ENCODE data around the gene SYT11.
"Not testable (repeated sequence)": the region's sequence is repeated elsewhere in the genome, so short reads cannot be mapped to it uniquely, and the experiment has no call there.

The SYT11 gene

DNA sequence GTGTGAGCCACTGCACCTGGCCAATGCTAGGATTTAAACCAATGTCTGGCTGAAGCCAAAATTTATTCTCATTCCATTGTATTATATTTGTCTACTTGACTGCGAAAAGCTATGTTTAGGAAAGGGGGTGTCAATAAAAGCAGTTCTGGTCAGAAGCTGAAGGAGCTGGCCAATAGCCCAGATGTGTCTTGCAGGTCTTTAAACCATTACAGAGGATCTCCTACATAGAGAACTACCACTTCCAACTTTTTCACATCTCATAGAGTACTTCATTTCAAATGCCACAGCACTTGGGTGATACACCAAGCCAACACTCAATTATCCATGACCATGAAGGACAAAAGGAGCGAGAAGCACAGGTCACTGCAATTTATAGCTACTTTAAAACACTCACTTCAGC is 2.5 kb downstream of the SYT11 start:
- no peak for DNase-seq

DNA sequence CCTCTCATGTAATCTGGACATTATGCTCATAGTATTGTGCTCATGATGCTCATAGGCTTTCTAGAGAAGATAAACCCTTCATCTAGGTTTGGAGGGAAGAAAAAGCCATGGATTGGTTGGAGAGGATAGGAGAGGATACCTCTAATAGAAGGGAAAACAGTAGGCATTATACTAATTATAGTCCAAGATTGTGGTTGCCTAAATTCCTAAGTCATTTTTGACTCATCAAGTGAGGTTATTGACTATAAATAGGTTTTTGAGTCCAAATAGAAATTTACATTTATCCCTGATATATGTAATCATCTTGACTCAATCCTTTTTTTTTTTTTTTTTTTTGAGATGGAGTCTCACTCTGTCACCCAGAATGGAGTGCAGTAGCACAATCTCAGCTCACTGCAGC is 5.0 kb downstream of the SYT11 start:
- DNase-seq: no peak

DNA sequence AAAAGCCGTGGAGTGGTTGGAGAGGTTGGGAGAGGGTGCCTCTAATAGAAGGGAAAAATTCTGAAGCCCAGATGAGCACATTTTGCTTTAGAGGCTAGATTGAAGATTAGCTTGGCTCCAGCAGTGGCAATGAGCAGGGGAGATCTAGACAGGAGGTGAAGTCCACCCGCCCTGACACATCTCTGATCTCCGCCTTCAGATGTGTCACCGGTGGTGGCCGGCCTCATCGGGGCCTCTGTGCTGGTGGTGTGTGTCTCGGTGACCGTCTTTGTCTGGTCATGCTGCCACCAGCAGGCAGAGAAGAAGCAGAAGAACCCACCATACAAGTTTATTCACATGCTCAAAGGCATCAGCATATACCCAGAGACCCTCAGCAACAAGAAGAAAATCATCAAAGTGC is 8.4 kb downstream of the SYT11 start:
- no peak for DNase-seq

DNA sequence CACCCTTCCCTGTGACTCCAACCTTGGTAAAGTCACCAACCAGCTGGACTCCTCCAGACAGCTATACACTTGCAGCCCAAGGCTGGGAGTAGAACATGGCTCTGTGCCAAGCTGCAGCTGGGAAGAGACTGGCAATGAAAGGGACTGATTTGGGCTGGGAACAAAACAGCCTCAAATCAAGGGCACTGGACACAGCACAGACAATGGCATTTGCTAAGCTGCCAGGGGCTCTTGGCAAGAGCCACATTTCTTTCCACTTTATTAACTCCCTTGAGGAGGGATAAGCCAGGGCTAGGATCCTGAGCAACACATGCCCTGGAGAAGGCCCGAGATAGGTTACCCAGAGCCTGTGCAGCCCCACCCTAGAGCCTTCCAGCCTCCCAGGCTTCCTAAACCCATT is 12.0 kb downstream of the SYT11 start:
- no peak for DNase-seq

DNA sequence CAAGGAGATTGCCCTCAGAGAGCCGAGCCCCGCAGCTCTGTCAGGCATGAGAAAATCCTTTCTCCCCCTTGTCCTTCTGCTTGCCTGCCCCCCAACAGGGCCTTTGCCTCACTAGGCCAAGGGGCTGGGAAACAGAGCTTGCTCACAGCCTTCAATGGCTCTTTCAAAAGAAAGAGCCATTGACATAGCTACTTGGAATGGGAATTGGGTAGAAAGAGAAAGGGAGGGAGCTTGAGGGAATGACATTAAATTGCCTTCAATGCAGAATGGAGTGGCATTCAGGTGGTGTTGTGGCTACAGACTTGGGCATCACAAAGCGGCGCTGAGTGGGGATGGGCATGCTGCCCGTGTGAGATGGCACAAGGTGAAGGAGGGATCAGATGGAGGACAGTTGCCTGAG is 13.2 kb downstream of the SYT11 start:
- DNase-seq: no peak

GRCh38 chr1:155873860-155874259 is 14.5 kb downstream of the SYT11 start:
- no peak for DNase-seq

- DNase-seq: no peak
These were observed 18.6 kb downstream of the SYT11 start for GRCh38 chr1:155877945-155878344.

DNA sequence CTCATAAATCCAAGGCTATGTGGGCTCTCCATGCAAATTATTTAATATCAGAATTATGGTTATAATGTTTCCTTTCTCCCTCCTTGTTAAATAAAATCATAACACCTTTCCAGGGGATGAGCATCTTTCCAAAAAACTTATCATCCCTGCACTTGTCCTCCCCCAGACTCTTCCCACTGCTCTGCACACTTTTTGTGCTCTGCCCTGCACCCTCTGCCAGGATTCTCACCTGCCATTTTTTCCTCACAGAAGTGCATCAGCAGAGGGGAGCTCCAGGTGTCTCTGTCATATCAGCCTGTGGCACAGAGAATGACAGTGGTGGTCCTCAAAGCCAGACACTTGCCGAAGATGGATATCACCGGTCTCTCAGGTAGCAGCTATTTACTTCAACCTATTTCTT is 20.9 kb downstream of the SYT11 start:
- no peak for DNase-seq

DNA sequence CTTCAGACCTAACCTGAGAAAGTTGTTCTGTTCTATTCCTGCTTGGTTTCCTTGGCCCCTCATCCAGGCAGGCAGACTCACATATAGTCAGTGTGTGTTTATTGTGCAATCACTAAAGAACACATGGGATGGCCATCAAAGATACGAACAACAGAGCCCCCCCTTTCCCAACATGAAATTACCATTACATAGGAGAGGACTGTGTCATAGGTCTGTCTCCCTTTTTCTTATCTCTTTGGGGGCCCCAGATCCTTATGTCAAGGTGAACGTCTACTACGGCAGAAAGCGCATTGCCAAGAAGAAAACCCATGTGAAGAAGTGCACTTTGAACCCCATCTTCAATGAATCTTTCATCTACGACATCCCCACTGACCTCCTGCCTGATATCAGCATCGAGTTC is 21.6 kb downstream of the SYT11 start:
- DNase-seq: no peak

DNA sequence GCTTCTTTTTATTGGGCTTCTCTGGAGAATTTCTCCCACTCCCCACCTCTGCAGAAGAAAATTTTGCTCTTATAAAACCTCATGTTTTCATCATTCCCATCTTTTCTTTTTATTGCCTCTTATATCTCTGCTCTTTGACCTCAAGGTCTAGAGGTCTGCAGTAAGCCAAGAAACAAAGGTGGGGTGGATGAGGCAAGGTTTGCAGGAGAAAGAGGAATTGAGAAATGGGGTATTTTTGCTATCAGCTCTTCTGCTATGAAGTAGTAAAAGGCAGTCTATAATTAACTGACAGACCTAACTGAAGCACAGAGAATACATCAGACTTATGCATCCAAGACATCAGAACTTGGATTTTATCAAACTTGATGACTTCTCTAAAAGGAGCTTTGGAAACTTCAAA is 22.9 kb downstream of the SYT11 start:
- DNase-seq: no peak

DNA sequence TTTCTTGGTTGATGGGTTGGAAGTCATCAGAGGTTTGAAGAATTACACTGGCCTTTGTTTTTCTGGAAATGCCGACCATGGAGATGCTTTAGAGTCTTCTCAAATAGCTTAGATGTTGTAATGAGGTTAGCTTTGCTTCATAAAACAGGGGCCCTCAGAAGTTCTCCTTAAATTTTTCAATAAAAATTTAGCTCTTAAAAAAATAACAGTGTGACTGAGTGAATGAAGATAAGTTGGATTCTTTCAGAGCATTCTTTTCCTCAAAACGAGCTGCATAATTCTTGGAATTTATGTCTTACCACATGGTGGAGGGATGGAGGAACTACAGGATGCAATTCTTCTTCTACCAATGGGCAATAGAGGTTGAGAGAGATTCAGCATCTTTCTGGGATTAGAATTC is 23.4 kb downstream of the SYT11 start:
- DNase-seq: no peak

- no peak for DNase-seq
These were observed 24.9 kb downstream of the SYT11 start for GRCh38 chr1:155884031-155884960.

- no peak for DNase-seq
These were observed 25.6 kb downstream of the SYT11 start for GRCh38 chr1:155884982-155885381.

DNA sequence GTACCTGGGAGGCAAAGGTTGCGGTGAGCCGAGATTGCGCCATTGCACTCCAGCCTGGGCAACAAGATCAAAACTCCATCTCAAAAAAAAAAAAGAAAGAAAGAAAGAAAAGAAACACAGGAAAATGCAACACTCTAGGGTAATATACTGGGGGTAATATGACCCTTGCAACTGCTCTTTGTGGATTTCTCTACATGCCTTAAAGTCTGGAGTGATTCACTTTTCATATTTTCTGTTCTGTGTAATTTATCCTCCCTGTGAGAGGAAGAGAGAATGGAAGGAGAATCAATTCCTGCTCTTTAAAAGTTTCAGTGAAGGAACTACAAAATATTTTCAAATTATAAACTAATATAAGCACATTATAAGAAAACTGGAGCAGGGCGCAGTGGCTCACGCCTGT is 29.1 kb downstream of the SYT11 start:
- no peak for DNase-seq

DNA sequence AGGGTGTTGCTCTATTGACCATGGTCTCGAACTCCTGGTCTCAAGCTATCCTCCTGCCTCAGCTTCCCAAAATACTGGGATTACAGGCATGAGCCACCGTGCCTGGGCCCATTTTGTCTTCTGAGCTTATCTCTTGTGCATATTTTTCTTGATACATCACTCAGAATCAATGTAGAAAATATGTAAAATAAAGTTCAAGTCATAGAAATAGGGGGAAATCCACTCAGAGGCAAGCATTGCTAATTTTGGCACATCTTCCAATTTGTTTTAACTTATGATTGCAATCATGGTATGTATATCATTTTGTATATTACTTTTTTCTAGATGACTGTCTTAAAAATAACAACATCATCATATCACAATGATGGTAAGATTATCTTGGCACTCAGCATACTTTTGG is 30.2 kb downstream of the SYT11 start:
- no peak for DNase-seq

DNA sequence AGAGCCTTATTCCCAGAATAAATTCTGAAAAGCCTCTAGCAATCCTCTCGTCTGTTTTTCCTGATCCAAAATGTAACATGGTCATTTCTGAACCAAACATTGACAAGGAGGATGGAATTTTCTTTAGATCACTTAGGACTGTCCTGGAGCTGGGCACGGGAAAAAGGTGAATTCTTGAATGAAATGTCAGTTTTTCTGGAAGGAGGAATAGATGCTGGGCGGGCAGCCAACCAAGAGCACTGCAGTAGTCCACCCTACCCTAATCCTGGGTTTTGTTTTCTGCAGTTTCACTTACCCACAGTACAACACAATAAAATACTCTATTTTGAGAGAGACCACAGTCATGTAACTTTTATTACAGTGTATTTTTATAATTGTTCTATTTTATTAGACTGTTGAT is 30.9 kb downstream of the SYT11 start:
- no peak for DNase-seq

DNA sequence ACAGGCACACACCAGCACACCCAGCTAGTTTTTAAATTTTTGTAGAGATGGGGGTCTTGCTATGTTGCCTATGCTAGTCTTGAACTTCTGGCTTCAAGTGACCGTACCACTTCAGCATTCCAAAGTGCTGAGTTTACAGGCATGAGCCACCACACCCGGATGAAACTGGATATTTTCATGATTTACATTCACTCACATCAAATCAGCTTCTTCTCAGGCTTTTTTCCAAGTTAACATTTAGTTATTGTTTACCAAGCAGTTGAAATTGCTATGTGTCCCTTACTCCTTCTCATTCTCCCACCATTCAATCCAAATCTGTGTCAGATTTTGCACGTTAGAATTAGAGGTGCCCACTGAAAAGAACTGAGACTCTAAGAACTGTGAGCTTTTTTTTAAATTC is 33.4 kb downstream of the SYT11 start:
- no peak for DNase-seq

DNA sequence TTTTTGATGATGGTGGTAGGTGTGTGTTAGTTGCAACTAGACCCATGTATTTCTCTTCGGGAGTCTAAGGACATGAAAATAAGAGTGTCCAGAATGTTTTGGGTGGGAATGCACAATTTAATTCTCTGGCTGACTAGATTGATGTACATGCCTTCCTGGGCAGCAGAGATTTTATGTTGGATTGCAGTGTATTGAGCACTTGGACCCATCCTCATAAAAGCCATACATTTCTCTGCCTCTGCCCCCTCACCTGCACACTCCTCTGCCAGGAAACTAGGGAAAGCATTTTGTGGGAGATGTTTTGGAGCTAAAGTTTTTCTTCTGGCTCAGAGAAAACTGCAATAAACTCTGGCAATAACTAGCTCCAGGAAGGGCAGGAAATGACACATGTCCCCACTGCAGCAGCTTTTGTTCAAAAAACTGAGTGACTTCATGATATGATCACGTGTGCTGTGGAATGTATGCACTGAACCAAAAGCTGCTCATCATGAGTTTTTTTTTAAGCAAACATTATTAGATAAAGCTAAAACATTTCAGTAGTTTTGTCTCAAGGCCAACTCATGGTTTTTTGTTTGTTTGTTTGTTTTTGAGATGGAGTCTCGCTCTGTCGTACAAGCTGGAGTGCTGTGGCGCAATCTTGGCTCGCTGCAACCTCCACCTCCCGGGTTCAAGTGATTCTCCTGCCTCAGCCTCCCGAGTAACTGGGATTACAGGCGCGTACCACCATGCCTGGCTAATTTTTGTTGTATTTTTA is 34.2 kb downstream of the SYT11 start:
- no peak for DNase-seq

DNA sequence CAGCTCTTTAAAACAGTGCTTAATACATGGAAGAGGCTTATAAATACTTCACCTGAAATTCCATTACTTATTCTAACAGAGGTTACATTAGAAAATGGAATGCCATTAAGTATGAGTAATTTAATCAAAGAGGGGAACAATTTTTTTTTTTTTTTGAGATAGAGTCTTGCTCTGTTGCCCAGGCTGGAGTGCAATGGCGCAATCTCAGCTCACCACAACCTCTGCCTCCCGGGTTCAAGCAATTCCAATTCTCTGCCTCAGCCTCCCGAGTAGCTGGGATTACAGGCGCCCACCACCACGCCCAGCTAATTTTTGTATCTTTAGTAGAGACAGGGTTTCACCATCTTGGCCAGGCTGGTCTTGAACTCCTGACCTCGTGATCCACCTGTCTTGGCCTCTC is 36.2 kb downstream of the SYT11 start:
- DNase-seq: not testable (repeated sequence)

DNA sequence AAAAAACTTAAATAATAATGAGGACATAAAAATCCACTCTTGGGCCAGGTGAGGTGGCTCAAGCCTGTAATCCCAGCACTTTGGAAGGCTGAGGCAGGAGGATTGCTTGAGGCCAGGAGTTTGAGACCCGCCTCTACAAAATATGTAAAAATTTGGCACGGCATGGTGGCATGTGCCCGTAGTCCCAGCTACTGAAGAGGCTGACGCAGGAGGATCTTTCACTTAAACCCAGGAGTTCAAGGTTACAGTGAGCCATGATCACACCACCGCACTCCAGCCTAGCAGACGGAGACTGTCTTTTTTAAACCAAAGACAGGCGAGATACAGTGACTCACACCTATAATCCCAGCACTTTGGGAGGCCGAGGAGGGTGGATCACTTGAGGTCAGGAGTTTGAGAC is 37.1 kb downstream of the SYT11 start:
- DNase-seq: not testable (repeated sequence)

GRCh38 chr1:155897746-155898145 is 38.4 kb downstream of the SYT11 start:
- DNase-seq: no peak

GRCh38 chr1:155898888-155899287 is 39.5 kb downstream of the SYT11 start:
- no peak for DNase-seq

- DNase-seq: no peak
These were observed 40.3 kb downstream of the SYT11 start for GRCh38 chr1:155899683-155900082.

GRCh38 chr1:155900161-155900560 is 40.8 kb downstream of the SYT11 start:
- no peak for DNase-seq
